Muscle of arm (tissue), 14 donors: ENCODE data around the gene FANCM. TPM values are rescaled to one million over a fixed set of nuclear protein-coding genes. Genes with fewer than 3 reads are reported as not detected.
A peak's percentile ranks its signal among the peaks of the same experiment; 100 is the strongest.

Experiments
- DNase-seq: peaks from one replicate; pipeline ENCODE4 v3.0.0-alpha.2; 2013
- long read RNA-seq, 11 donors: transcript quantifications; one replicate each; lab custom pipeline, GENCODE V29; 2026
- polyA plus RNA-seq, 12 donors: library from polyadenylated mRNA; unstranded; fragments of 120-200 nt; gene quantifications; one replicate each; pipeline ENCODE4 v1.2.1, GENCODE V29; 2013; ENCODE audit not compliant: insufficient read length in 12 of 12

FANCM gene, protein sequence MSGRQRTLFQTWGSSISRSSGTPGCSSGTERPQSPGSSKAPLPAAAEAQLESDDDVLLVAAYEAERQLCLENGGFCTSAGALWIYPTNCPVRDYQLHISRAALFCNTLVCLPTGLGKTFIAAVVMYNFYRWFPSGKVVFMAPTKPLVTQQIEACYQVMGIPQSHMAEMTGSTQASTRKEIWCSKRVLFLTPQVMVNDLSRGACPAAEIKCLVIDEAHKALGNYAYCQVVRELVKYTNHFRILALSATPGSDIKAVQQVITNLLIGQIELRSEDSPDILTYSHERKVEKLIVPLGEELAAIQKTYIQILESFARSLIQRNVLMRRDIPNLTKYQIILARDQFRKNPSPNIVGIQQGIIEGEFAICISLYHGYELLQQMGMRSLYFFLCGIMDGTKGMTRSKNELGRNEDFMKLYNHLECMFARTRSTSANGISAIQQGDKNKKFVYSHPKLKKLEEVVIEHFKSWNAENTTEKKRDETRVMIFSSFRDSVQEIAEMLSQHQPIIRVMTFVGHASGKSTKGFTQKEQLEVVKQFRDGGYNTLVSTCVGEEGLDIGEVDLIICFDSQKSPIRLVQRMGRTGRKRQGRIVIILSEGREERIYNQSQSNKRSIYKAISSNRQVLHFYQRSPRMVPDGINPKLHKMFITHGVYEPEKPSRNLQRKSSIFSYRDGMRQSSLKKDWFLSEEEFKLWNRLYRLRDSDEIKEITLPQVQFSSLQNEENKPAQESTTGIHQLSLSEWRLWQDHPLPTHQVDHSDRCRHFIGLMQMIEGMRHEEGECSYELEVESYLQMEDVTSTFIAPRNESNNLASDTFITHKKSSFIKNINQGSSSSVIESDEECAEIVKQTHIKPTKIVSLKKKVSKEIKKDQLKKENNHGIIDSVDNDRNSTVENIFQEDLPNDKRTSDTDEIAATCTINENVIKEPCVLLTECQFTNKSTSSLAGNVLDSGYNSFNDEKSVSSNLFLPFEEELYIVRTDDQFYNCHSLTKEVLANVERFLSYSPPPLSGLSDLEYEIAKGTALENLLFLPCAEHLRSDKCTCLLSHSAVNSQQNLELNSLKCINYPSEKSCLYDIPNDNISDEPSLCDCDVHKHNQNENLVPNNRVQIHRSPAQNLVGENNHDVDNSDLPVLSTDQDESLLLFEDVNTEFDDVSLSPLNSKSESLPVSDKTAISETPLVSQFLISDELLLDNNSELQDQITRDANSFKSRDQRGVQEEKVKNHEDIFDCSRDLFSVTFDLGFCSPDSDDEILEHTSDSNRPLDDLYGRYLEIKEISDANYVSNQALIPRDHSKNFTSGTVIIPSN (N-terminal part only)
- 10 to 100 TPM in 1 of 12 donors, 1 to 10 TPM in 10, not detected in 1; 4.9 to 10.6 (median 7.0) TPM for polyA plus RNA-seq
- long read RNA-seq, donor 1, result 0 reads
- long read RNA-seq, donor 2, partial matches to known transcripts, result 0 of 1 reads
- long read RNA-seq, donor 2, other reads (novel, unspliced or antisense), result 0 of 1 reads
- long read RNA-seq, donor 3, partial matches to known transcripts, result 123 of 216 reads
- long read RNA-seq, donor 3, other reads (novel, unspliced or antisense), result 93 of 216 reads
- long read RNA-seq, donor 4, result 0 reads
- long read RNA-seq, donor 5, result 0 reads
- long read RNA-seq, donor 6, partial matches to known transcripts, result 0 of 3 reads
- long read RNA-seq, donor 6, other reads (novel, unspliced or antisense), result 0 of 3 reads
- long read RNA-seq, donor 7, result 0 reads
- long read RNA-seq, donor 8, partial matches to known transcripts, result 0 of 2 reads
- long read RNA-seq, donor 8, other reads (novel, unspliced or antisense), result 0 of 2 reads
- long read RNA-seq, donor 9, result 0 reads
- long read RNA-seq, donor 10, result 0 reads
- long read RNA-seq, donor 11, result 0 reads

DNA sequence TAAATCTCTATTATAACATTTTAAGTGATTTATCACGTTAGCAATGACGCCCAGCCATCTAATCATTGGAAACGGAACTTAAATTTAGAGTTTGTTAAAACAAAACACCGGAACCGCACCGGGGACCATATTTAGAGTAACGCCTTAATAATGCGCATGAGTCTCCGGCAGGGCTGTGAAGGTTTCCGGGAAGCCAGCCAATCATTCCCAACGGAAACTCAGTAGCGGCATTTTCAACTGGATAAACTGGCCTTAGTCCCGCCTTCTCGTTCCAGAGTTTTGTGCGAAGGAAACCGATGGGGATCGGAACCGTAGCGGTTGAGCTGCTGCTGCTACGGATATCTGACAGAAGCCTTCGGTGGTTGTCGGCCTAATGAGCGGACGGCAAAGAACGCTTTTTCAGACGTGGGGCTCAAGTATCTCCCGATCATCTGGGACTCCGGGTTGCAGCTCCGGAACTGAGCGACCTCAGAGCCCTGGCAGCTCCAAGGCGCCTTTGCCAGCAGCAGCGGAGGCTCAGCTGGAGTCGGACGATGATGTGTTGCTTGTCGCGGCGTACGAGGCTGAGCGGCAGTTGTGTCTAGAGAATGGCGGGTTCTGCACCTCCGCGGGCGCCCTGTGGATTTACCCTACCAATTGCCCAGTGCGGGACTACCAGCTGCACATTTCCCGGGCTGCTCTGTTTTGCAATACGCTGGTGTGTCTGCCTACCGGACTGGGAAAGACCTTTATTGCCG is at the start of gene FANCM:
TSS of gene FANCM (plus strand) at position 272 of the 737 bp plus-strand sequence. CDS start at position 374, 102 bp downstream.
- peak; percentile 98 for DNase-seq

DNA sequence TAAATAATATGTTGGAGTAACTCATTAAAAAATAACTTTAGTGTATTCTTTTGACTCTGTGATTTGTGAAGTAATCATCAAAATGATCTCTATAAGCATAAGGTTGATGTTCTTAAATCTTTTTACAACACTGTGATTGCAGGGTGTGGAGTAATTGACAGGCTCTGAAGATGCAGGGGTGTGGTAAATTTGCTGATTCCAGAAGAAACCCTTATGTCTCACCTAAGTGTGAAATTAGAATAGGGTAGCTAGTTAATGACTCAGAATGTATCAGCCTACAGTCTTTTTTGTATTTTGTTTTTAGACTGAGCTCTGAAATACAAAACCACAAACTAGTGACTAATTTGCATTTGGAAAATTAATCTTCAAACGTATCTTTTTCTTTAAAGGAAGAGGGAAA is 45.9 kb upstream of the FANCM start:
- no peak for DNase-seq

DNA sequence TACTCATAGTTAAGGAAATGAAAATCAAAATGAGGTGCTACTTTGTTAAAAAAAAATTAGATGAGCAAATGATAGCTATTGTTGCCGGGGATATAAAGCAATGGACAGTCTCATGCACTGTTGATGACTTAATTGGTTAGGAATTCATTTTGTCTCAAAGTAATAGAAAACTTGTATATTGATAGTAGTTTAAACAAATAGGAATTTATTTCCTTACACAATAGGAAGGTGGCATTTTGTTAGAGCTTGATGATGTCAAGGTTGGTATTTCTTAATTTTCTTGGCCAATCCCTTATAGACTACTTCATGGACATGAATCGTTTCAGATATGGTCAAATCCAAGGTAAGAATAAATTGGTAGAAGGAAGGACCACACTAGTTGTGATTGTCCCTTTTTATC is 44.0 kb upstream of the FANCM start:
- DNase-seq, result no peak

DNA sequence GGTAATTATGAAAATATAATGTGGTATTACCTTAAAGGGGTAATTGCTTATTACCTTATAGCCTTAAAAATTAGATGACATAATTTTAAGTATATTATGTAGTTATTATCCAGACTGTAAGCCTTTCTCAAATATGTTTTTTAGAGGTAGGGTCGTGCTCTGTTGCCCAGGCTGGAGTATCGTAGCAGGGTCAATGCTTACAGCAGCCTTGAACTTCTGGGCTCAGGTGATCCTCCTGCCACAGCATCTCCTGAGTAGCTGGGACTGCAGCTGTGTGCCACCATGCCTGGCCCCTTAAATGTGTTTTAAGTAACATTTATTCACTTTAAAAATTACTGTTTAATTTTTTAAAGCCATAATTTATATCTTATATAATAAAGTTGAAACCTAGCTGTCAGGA is 41.5 kb upstream of the FANCM start:
- DNase-seq, result no peak

DNA sequence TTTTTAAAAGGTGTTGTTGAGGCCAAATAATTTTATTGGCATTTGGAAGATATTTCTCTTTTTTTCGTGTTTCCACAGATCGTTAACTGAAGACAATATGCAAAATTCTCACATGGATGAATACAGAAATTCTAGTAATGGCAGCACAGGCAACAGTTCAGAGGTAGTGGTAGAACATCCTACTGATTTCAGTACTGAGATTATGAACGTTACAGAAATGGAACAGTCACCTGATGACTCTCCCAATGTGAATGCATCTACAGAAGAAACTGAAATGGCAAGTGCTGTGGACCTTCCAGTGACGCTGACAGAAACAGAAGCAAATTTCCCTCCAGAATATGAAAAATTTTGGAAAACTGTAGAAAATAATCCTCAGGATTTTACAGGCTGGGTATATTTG is 40.6 kb upstream of the FANCM start:
- DNase-seq, result no peak

DNA sequence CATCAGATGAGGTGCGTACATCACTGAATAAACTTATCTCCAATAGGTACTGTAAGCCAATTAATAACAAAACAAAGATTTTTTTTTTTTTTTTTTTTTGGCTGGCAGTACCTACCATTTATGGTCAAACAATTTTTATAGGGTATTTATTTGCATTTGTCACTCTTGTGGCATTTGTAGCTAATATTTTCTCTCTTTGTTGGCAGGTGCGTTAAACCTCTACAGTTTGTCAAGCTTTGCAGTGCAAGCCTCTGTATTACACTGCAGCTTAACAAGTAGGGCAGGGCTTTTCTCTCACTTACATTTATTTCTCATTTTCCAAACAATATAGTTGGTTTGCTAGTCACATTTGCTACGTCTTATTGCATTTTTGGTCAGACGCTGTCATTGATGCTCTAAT is 39.5 kb upstream of the FANCM start:
- no peak for DNase-seq

DNA sequence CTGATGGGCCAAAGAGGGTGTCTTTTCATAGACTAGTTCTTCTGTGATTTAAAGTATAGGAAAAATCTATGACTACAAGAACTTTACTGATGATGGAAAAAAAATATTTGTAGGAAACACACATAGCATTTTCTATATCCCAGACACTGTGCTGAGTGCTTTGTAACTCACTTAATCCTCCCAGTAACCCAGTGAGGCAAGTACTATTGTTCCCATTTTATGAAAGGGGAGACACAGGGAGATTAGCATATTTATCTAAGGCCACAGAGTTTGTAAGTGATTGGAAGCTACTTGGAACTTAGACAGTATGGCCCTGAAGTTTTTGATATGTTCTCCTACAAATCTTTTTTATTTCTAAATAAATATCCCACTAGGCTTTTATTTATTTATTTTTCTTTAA is 31.9 kb upstream of the FANCM start:
- no peak for DNase-seq

DNA sequence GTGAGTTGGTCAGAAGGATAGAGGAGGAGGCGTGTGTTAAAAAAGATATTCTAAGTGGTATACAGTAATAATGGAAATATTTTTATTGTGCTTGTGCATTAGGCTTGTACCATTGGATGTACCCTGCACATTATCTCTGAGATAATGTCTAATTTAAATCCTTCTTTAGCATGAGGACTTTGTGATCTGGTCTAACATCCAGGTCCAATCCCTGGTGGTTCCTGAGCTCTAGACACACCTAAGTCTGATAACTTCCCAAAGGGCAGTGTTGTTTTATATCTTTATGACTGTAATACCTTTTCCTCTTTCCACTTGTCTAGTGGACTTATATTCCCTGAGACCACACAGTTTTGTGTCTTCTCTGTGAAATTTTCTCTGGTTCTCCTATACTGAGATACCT is 31.2 kb upstream of the FANCM start:
- no peak for DNase-seq

DNA sequence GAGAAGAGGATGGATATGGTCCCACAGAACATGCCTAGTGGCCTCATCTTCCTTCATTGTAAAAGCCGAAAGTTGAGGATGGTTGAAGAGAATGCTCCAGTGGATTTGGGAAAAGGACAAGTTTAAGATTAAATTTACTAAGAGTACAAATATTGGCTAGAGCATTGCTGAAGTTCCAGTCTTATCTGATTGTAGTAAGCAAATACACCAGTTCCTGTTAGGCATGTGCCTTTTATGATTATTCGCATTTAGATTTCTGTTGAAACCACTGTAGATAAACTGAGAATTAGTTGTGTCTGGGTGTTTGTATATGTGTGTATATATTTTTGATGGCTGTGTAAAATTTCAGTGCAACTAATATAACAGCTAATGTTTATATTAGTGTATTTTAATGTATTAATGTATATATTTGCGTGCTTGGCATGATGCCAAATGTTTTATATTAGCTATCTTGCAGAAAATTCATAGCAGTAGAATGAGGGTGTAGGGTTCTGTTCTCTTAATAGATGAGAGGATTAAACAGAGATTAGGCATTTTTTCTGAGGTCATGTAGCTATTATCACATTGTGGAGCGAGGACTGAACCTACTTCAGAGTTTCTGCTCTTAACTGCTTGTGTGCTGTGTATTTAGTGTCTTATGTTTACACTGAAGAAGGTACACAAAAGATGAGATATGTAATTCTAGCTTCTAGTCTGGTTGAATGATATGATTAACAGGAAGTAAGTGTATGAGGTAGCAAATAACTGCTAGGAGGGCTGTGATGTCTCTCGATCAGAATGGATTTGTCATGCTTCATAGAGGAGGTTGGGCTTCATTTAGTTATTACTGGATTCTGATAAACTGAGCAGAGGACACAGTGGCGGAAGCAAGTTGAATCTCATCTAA is 22.6 kb upstream of the FANCM start:
- DNase-seq, result no peak

DNA sequence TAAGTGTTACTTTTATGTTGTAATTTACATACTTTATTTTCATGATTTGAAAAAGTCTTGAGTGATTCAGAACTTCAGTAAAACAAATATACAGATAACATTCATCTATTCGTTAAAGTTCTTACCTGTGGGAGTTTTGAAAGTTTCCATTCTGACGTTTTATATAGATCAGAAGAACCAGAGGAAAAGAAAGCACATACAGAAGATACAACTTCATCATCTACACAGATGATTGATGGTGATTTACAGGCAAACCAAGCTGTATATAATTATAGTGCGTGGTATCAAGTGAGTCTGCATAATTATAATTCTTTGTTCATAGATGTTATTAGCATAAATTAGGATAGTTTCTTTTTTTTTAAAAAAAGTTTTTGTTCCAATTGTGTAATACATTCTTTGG is 21.4 kb upstream of the FANCM start:
- no peak for DNase-seq

DNA sequence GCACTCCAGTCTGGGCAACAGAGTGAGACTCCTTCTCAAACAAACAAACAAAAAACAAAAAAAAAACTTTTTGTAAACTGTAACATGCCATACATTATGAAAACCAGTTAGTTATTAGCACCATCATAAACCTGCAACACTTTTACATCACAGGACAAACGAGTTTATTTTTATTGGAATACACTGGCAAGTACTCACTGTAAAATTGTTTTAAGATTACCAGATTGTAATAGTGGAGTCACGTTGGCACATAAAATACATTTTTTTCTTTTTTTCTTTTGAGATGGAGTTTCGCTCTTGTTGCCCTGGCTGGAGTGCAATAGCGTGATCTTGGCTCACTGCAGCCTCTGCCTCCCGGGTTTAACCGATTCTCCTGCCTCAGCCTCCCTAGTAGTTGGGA is 17.1 kb upstream of the FANCM start:
- no peak for DNase-seq

DNA sequence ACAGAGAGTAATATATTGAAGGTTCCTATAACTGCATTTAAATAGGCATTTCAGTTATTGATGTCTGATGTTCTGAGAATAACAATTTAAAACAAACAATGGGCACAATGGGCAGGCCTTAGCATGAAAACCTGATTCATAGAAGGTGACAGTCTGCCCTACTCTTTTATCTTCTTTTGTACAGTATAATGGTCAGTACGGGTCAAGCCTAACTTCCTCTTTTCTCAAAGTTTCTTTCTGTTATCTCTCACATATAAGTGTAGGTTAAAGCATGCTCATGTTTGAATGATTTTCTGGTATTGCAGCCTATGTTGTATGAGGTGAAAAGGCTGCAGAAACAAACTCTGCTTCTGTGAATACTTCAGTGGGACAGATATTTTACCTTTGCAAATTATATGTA is 15.6 kb upstream of the FANCM start:
- DNase-seq, result no peak

DNA sequence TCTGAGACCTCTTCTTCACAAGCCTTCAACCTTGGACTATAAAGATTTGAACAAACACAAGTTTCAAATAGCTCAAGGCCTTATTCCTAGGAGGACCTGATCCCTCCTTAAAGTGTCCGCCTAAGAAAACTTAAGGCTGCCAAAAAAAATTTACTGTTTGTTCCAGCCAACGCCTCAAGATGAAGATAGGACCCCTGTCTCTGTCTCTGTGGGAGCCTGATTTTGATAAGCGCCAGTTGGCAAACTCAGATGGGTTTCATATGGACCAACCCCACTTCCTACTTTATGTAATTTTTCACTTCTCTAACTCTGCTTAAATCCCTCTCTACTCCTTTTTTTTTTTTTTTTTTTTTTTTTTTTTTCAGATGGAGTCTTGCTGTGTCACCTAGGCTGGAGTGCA is 12.5 kb upstream of the FANCM start:
- DNase-seq, result no peak

DNA sequence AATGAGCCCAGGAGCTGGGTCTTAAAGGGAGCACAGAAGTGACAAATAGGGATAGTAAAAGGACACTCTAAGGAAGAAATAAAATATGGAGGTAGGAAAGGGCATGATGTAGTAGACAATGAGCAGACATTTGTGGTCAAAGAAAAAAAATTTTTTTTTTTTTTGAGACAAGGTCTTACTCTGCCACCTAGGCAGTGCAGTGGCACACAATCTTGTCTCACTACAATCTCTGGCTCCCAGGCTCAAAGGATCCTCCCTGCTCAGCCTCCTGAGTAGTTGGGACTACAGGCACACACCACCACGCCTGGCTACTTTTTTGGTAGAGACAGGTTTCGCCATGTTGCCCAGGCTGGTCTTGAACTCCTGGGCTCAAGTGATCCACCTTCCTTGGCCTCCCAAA is 10.0 kb upstream of the FANCM start:
- no peak for DNase-seq

DNA sequence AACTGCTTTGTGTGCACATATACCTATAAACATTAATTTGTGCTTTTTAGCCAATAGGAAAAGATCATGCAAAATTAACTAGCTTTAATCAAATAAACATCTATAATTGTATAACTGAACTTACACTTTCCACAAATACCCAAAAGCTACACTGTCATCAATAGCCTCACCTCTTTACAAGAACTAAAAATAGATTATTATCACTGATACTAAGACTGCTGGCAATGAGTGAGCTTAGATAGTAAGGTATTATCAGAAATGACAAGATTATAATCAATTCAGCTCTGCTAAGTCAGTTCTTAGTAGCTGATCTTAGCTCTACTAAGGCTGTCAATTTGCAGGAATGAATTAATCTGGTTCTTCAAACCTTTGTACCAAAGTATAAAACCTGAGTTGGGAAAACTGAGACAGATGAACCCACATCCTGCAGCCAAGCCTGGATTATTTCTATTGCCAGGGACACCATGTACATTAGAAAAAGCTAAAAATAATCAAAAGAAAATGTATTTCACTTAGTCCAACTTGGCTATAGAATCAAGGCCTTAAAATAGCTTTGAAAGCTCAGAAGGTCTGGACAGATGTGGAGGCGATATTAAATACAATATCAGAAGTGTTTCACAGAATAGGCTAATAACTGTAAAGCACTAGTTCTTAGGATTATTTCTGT is 6.6 kb upstream of the FANCM start:
- DNase-seq, result no peak

DNA sequence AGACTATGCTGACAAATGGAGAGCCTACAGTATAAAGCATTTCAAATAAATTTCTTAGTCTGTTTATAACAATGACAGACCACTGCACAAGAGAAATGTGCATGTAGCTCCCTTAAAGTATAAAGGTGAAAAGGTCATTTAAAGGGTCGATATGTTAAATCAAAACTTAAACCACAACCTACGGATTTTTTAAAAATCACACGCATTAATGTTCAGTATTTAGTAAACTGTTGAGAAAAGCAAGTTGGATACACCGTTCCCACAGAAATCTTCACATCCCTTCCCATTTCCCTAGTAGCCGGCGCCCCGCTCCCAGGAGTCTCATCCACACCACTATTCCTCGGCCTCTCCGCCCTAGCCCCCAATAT is 2.1 kb upstream of the FANCM start:
- DNase-seq, result no peak

DNA sequence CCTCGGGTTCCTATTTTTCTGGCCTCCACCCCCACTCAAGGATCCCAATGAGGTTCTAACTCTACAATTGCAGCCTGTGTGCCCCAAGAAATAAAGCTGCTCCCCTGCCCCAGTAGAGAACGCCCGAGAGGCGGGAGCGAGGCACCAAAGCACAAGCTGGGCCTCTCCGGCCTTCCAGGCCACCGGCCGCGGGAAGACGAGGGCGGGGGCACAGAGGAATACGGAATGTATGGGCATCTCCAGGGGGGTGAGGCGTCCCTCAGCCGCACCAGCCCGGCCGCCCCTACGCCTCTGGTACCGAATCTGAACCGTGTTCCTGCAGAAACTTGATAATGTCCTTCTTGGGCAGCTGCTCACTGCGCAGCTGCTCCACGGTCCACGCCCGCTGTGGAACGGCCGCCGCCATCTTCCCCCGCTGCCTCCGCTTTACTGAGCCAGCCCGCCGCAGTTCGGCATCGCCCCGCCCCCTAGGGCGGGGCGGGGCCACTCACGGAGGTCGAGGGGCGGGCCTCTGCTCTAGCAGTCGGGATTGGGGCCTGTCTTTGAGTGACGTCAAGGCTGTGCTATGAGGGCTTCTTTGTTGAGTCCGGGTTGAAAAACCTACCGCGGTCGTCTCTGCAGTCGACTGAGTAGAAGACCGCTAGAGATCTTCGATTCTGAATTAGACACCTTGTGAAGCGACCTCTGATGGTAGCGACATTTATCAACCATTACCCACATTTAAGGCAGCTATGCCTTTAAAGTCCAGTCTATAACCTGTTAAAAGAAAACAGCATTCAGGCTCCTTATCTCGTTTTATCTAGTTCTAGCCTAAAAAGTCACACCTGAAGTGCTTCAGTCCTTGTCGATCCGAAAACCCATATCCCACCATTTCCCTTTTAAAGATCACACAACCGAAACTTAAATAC is 1.4 kb upstream of the FANCM start, which contains the start of gene FKBP3:
TSS of gene FKBP3 (minus strand) at position 431 of the 908 bp plus-strand sequence. CDS start at position 406, 25 bp downstream.
- peak; percentile 98 for DNase-seq
